Body of pancreas (tissue), 4 donors: ENCODE results near the gene CNGA4. TPM values are rescaled to one million over a fixed set of nuclear protein-coding genes. Genes with fewer than 3 reads are reported as not detected.

Experiments used
- ATAC-seq: fragments of 150-250 bp; one replicate; pipeline ENCODE4 v1.9.1; 2016
- DNase-seq, 4 donors: peaks; one replicate each; pipeline ENCODE4 v3.0.0-alpha.2; 2019
- H3K27ac ChIP-seq, 4 donors: fragments of 200-600 bp; sonication (generic); 1 replicate in 3 of 4; 2 replicates in 1 of 4; pipeline versions ENCODE4 v1.5.1 to v1.6.1; 2016 to 2019; ENCODE audit warnings: mild to moderate bottlenecking in 1 of 4, mixed read lengths in 1 of 4, moderate library complexity in 1 of 4
- H3K27me3 ChIP-seq, 2 donors: fragments of 200-600 bp; sonication (generic); one replicate each; pipeline ENCODE4 v1.6.0; 2016; ENCODE audit warnings: mild to moderate bottlenecking in 1 of 2
- H3K36me3 ChIP-seq, 2 donors: fragments of 200-600 bp; sonication (generic); replicated peaks in 1 of 2; 2 replicates each; pipeline ENCODE4 v1.5.1; 2016; ENCODE audit warnings: low read depth in 2 of 2; ENCODE audit not compliant: insufficient read depth in 1 of 2
- H3K4me1 ChIP-seq: fragments of 200-600 bp; sonication (generic); one replicate; pipeline ENCODE4 v1.6.0; 2016
- H3K4me3 ChIP-seq, 2 donors: fragments of 200-600 bp; sonication (generic); 1 replicate in 1 of 2; 2 replicates in 1 of 2; pipeline ENCODE4 v1.5.1; 2016 to 2019
- H3K9me3 ChIP-seq, 3 donors: fragments of 200-600 bp; sonication (generic); 1 replicate in 2 of 3; 2 replicates in 1 of 3; pipeline ENCODE4 v1.5.1; 2016
- CTCF ChIP-seq, 7 experiments: fragments of 450-650 bp in 4 of 7; fragments of 200-600 bp in 3 of 7; sonication (generic) in 3 of 7; IDR thresholded peaks; one replicate each; pipeline ENCODE4 v1.5.1; 2016 to 2019; ENCODE audit warnings: antibody characterized with exemption in 7 of 7
- POLR2A ChIP-seq, 3 donors: fragments of 450-650 bp; IDR thresholded peaks; one replicate each; pipeline ENCODE4 v1.6.1; 2016; ENCODE audit warnings: antibody characterized with exemption in 3 of 3, mild to moderate bottlenecking in 2 of 3
- WGBS, 2 donors: methylation state at CpG; one replicate each; pipeline ENCODE4 v1.1.5; 2017; 5-methylcytosine and 5-hydroxymethylcytosine counted together
- intact Hi-C: fragments of 100-400 bp; cut with DNase I; formaldehyde crosslinking; loops from one replicate; pipeline ENCODE4 v1.15.1; 2023
- total RNA-seq, 2 donors: library from RNA; depleted of rRNA; stranded (reverse); fragments of >200 nt; gene quantifications; one replicate each; pipeline ENCODE4 v1.1.0, GENCODE V29; 2016

The CNGA4 gene
- total RNA-seq, 2 donors from 2014 or later = not detected

GRCh38 chr11:6199174-6199810 lies 39.6 kb upstream of the CNGA4 start, which contains the start of gene OR52W1:
TSS of gene OR52W1 (plus strand) at chr11:6199224. CDS start at chr11:6199224, 0 bp downstream.
- H3K27ac ChIP-seq = no peak within 1 kb of the TSS
- no peak within 1 kb of the TSS for H3K4me3 ChIP-seq
- H3K9me3 ChIP-seq = no peaks in the 10 kb centered on the region
- no peak for ATAC-seq
- H3K27me3 ChIP-seq = no peaks in the 10 kb centered on the region
- WGBS, 2 donors = 97 to 100% methylated on average over 4 of the region's 5 CpGs
- intact Hi-C loops = no loop called here
- H3K36me3 ChIP-seq = no peaks in the 10 kb centered on the region
- no peak for TF ChIP-seq CTCF (IDR thresholded peaks at IDR 0.05)
- TF ChIP-seq POLR2A (IDR thresholded peaks at IDR 0.05) = no peak
- no peak for DNase-seq
- H3K4me1 ChIP-seq = no peaks in the 10 kb centered on the region

GRCh38 chr11:6200975-6201374 lies 37.9 kb upstream of the CNGA4 start:
- Histone ChIP-seq H3K27me3 (no peaks in the 10 kb centered on the region), H3K4me3 (no peak overlapping the region), H3K9me3 (no peaks in the 10 kb centered on the region), H3K36me3 (no peaks in the 10 kb centered on the region), H3K4me1 (no peaks in the 10 kb centered on the region), H3K27ac (no peak overlapping the region)
- TF ChIP-seq CTCF (IDR thresholded peaks at IDR 0.05) (no peak), POLR2A (IDR thresholded peaks at IDR 0.05) (no peak)
- DNase-seq = peak in 1 of 4 donors; percentile 73
- 58 to 82% methylated on average over 4 of the region's 4 CpGs for WGBS, 2 donors
- intact Hi-C loops = no loop called here
- ATAC-seq = no peak

- 65 to 78% methylated on average over 2 of the region's 2 CpGs for WGBS, 2 donors
- H3K27me3 ChIP-seq = no peaks in the 10 kb centered on the region
- no peak overlapping the region for H3K4me3 ChIP-seq
- TF ChIP-seq CTCF (IDR thresholded peaks at IDR 0.05) (no peak), POLR2A (IDR thresholded peaks at IDR 0.05) (no peak)
- no peaks in the 10 kb centered on the region for H3K9me3 ChIP-seq
- no peak overlapping the region for H3K27ac ChIP-seq
- no peaks in the 10 kb centered on the region for H3K4me1 ChIP-seq
- DNase-seq (no peak), ATAC-seq (no peak)
- no peaks in the 10 kb centered on the region for H3K36me3 ChIP-seq
- intact Hi-C loops = no loop called here
Observed at GRCh38 chr11:6201481-6201880, 37.4 kb upstream of the CNGA4 start.

DNA sequence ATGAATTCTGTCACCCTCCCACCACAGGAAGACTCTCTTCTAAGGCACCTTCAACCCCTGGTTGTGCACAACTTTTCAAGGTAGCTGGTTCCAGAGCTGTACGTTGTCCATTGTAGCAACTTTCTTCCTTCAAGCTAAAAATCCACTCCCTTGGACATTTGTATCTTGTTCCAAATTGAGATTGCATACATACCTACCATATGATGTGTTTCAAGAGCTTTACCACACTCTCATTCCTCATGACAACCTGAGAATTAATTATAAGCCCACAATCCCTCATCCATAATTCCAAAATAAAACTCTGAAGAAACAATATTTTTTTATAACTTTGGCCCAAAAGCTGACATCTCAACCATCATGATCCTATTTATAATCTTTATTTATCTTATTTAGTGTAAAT lies 36.8 kb upstream of the CNGA4 start:
- no peaks in the 10 kb centered on the region for H3K9me3 ChIP-seq
- no peak overlapping the region for H3K27ac ChIP-seq
- no peaks in the 10 kb centered on the region for H3K4me1 ChIP-seq
- whole genome bisulfite sequencing, 2 donors = 84 to 91% methylated on average over 1 of the region's 1 CpG
- DNase-seq (no peak), ATAC-seq (no peak)
- no peaks in the 10 kb centered on the region for H3K36me3 ChIP-seq
- intact Hi-C loops = no loop called here
- TF ChIP-seq POLR2A (IDR thresholded peaks at IDR 0.05) (no peak), CTCF (IDR thresholded peaks at IDR 0.05) (no peak)
- no peak overlapping the region for H3K4me3 ChIP-seq
- no peaks in the 10 kb centered on the region for H3K27me3 ChIP-seq

GRCh38 chr11:6203327-6203726 lies 35.6 kb upstream of the CNGA4 start:
- no peaks in the 10 kb centered on the region for H3K36me3 ChIP-seq
- no peaks in the 10 kb centered on the region for H3K9me3 ChIP-seq
- no peak for TF ChIP-seq POLR2A (IDR thresholded peaks at IDR 0.05)
- no peak for TF ChIP-seq CTCF (IDR thresholded peaks at IDR 0.05)
- H3K4me1 ChIP-seq = no peaks in the 10 kb centered on the region
- intact Hi-C loops = no loop called here
- H3K4me3 ChIP-seq = no peak overlapping the region
- 57 to 80% methylated on average over 3 of the region's 3 CpGs for WGBS, 2 donors
- no peak for ATAC-seq
- DNase-seq = no peak
- H3K27ac ChIP-seq = no peak overlapping the region
- H3K27me3 ChIP-seq = no peaks in the 10 kb centered on the region
